H1 (cell line): ENCODE data around the gene SRP9. TPM values are rescaled to one million over a fixed set of nuclear protein-coding genes. Genes with fewer than 3 reads are reported as not detected.

Source experiments
- BACH1 ChIP-seq: IDR thresholded peaks from 2 replicates; pipeline ENCODE4 v1.6.1; 2012; ENCODE audit warnings: low read length, improper control_type of control experiment
- CBX5 ChIP-seq: fragments of 300-800, 300-1000 bp; sonication (generic); IDR thresholded peaks from 2 replicates; pipeline ENCODE4 v1.7.1; 2016; ENCODE audit warnings: antibody characterized with exemption, low read length, low read depth
- CREB1 ChIP-seq: IDR thresholded peaks from 2 replicates; pipeline ENCODE4 v1.6.1; 2012; ENCODE audit warnings: inconsistent platforms
- CTCF ChIP-seq, 3 experiments: IDR thresholded peaks; 1 replicate in 2 of 3; 2 replicates in 1 of 3; pipeline versions ENCODE4 v1.5.1 to v1.6.1; 2011; ENCODE audit warnings: low read length in 3 of 3, mild to moderate bottlenecking in 3 of 3, inconsistent platforms in 2 of 3, low read depth in 1 of 3, moderate library complexity in 1 of 3; ENCODE audit not compliant: insufficient read depth in 1 of 3; ENCODE audit errors: control extremely low read depth in 1 of 3
- E2F6 ChIP-seq: IDR thresholded peaks from 2 replicates; pipeline ENCODE4 v1.6.1; 2012; ENCODE audit warnings: inconsistent platforms
- EGR1 ChIP-seq: IDR thresholded peaks from 2 replicates; pipeline ENCODE4 v1.6.1; 2011; ENCODE audit warnings: low read depth, low read length, borderline replicate concordance
- GTF2F1 ChIP-seq: IDR thresholded peaks from 2 replicates; pipeline ENCODE4 v1.6.1; 2012; ENCODE audit warnings: low read depth, low read length, improper control_type of control experiment, borderline replicate concordance
- NANOG ChIP-seq: IDR thresholded peaks from 2 replicates; pipeline ENCODE4 v1.6.1; 2011; ENCODE audit warnings: low read length, low read depth, mild to moderate bottlenecking, inconsistent platforms; ENCODE audit not compliant: insufficient read depth, poor library complexity, severe bottlenecking
- PHF8 ChIP-seq: fragments of 200-600 bp; sonication (generic); conservative IDR thresholded peaks from 2 replicates; pipeline ENCODE4 v1.7.1; 2012; ENCODE audit warnings: low read depth, mild to moderate bottlenecking, inconsistent platforms, low read length, moderate library complexity
- POLR2A ChIP-seq, 2 experiments: IDR thresholded peaks; 1 replicate in 1 of 2; 2 replicates in 1 of 2; pipeline ENCODE4 v1.6.1; 2011; ENCODE audit warnings: low read depth in 2 of 2, low read length in 2 of 2, mild to moderate bottlenecking in 2 of 2; ENCODE audit errors: control extremely low read depth in 1 of 2
- RBBP5 ChIP-seq: IDR thresholded peaks from 2 replicates; pipeline ENCODE4 v1.7.1; 2012; ENCODE audit warnings: low read depth, mild to moderate bottlenecking, inconsistent platforms, low read length, moderate library complexity, borderline replicate concordance
- SAP30 ChIP-seq: fragments of 300-600 bp; sonication (generic); IDR thresholded peaks from 2 replicates; pipeline ENCODE4 v1.7.1; 2012; ENCODE audit warnings: low read length, moderate library complexity, mild to moderate bottlenecking, inconsistent platforms; ENCODE audit not compliant: insufficient read depth, insufficient replicate concordance
- SP1 ChIP-seq: IDR thresholded peaks from 2 replicates; pipeline ENCODE4 v1.6.1; 2011; ENCODE audit warnings: low read depth, low read length
- TAF7 ChIP-seq: optimal IDR thresholded peaks from 2 replicates; pipeline ENCODE3; 2011; ENCODE audit warnings: low read depth, mild to moderate bottlenecking, inconsistent platforms, low read length, moderate library complexity, borderline replicate concordance
- TEAD4 ChIP-seq: IDR thresholded peaks from 2 replicates; pipeline ENCODE4 v1.6.1; 2012; ENCODE audit warnings: low read depth, low read length, inconsistent platforms, mixed read lengths
- polyA plus RNA-seq, 7 experiments: library from polyadenylated mRNA; depleted of rRNA in 3 of 7; stranded (reverse) in 5 of 7; unstranded in 2 of 7; fragments of >200 nt in 5 of 7; fragments of 200-250 nt in 2 of 7; gene quantifications; 1 replicate in 5 of 7; 2 replicates in 1 of 7; 4 replicates in 1 of 7; pipeline versions ENCODE4 v1.2.1 to v1.2.3, GENCODE V29; 2011 to 2013; ENCODE audit warnings: missing spikeins in 2 of 7, mixed read lengths in 2 of 7
- total RNA-seq: library from RNA; stranded (reverse); fragmentation: NEBNext Ultra II Directional; extraction: Animal tissue kit (Norgen Biotek cat#: 25700); gene quantifications from 2 replicates; pipeline ENCODE4 v1.2.1, GENCODE V29; 2021

SRP9 gene
- total and polyA plus RNA-seq, 2 of the 8 experiments (the other 6 are each of a cell fraction or from before 2014, with no cell fraction given) = 446 to 572 TPM

- no peak for TF ChIP-seq SAP30
- TF ChIP-seq CREB1 = 0 out of 2 replicates have a peak, but pooled peaks have one; percentile 44
- TF ChIP-seq E2F6 = no peak
- no peak for TF ChIP-seq SP1
- TF ChIP-seq BACH1 = no peak
- TF ChIP-seq PHF8 = no peak
- TF ChIP-seq EGR1 = no peak
- peak; percentile 36 for TF ChIP-seq NANOG
- TF ChIP-seq RBBP5 = 0 out of 2 replicates have a peak, but pooled peaks have one; percentile 52
- peak in 1 of 3 experiments; percentile 5; a peak in 1 of 4 replicates for TF ChIP-seq CTCF (IDR thresholded peaks at IDR 0.05; ENCODE audit: control extremely low read depth in 1 of 3, insufficient read depth in 1 of 3, low read depth in 1 of 3, low read length in 3 of 3)
- TF ChIP-seq TAF7 = no peak
- TF ChIP-seq TEAD4 = no peak
- TF ChIP-seq CBX5 = no peak
- TF ChIP-seq POLR2A (IDR thresholded peaks at IDR 0.05; ENCODE audit: control extremely low read depth in 1 of 2, low read depth in 2 of 2, low read length in 2 of 2) = no peak
- no peak for TF ChIP-seq GTF2F1
Observed at GRCh38 chr1:225746361-225747179, 31.1 kb upstream of the SRP9 start (continued).
